H9 (cell line): ENCODE data around the gene GNAS. TPM values are rescaled to one million over a fixed set of nuclear protein-coding genes. Genes with fewer than 3 reads are reported as not detected.

Experiments
- DNase-seq: peaks from one replicate; pipeline ENCODE4 v3.0.0-alpha.2; 2017
- H2AFZ ChIP-seq: one replicate; pipeline ENCODE4 v1.6.1; 2013; ENCODE audit warnings: mild to moderate bottlenecking, low read length, control low read depth, moderate library complexity
- H2AK5ac ChIP-seq: 2 replicates; pipeline ENCODE4 v1.6.1; 2013; ENCODE audit warnings: low read length, control low read depth, mixed read lengths; ENCODE audit not compliant: insufficient read length
- H2BK120ac ChIP-seq: one replicate; pipeline ENCODE4 v1.6.1; 2013; ENCODE audit warnings: low read depth, mild to moderate bottlenecking, low read length, control low read depth, inconsistent platforms; ENCODE audit not compliant: poor library complexity, severe bottlenecking
- H2BK12ac ChIP-seq: 2 replicates; pipeline ENCODE4 v1.6.1; 2013; ENCODE audit warnings: low read length, control low read depth, mixed read lengths, low read depth; ENCODE audit not compliant: insufficient read length
- H2BK15ac ChIP-seq: 2 replicates; pipeline ENCODE4 v1.6.1; 2013; ENCODE audit warnings: low read depth, low read length, control low read depth
- H2BK20ac ChIP-seq: one replicate; pipeline ENCODE4 v1.6.1; 2013; ENCODE audit warnings: low read depth, mild to moderate bottlenecking, low read length, control low read depth, inconsistent platforms; ENCODE audit not compliant: poor library complexity, severe bottlenecking
- H2BK5ac ChIP-seq: 2 replicates; pipeline ENCODE4 v1.6.1; 2013; ENCODE audit warnings: low read length, control low read depth, mixed read lengths; ENCODE audit not compliant: insufficient read length
- H3K14ac ChIP-seq: 2 replicates; pipeline ENCODE4 v1.6.1; 2013; ENCODE audit warnings: low read length, control low read depth; ENCODE audit not compliant: insufficient read depth
- H3K18ac ChIP-seq: 2 replicates; pipeline ENCODE4 v1.6.1; 2013; ENCODE audit warnings: low read depth, mild to moderate bottlenecking, mixed read lengths, low read length, control low read depth; ENCODE audit not compliant: insufficient read length
- H3K23ac ChIP-seq: 2 replicates; pipeline ENCODE4 v1.6.1; 2013; ENCODE audit warnings: low read length, control low read depth, mixed read lengths, low read depth; ENCODE audit not compliant: insufficient read length
- H3K23me2 ChIP-seq: 2 replicates; pipeline ENCODE4 v1.6.1; 2013; ENCODE audit warnings: low read depth, mild to moderate bottlenecking, mixed read lengths, low read length, control low read depth; ENCODE audit not compliant: insufficient read length, poor library complexity, severe bottlenecking
- H3K27ac ChIP-seq: 2 replicates; pipeline ENCODE4 v1.5.1; 2013; ENCODE audit warnings: low read length, control low read depth, mixed read lengths, low read depth; ENCODE audit not compliant: insufficient read length
- H3K27me3 ChIP-seq: 2 replicates; pipeline ENCODE4 v1.6.1; 2013; ENCODE audit warnings: low read length, control low read depth, inconsistent platforms; ENCODE audit not compliant: insufficient read depth
- H3K4ac ChIP-seq: 2 replicates; pipeline ENCODE4 v1.6.1; 2013; ENCODE audit warnings: low read depth, mild to moderate bottlenecking, control low read depth, inconsistent platforms, low read length, moderate library complexity
- H3K4me1 ChIP-seq: 2 replicates; pipeline ENCODE4 v1.6.1; 2013; ENCODE audit warnings: low read length, control low read depth, inconsistent platforms; ENCODE audit not compliant: insufficient read depth
- H3K4me2 ChIP-seq: 2 replicates; pipeline ENCODE4 v1.6.1; 2013; ENCODE audit warnings: low read length, control low read depth, mixed read lengths; ENCODE audit not compliant: insufficient read length, insufficient read depth
- H3K56ac ChIP-seq: 2 replicates; pipeline ENCODE4 v1.6.1; 2013; ENCODE audit warnings: low read depth, mild to moderate bottlenecking, mixed read lengths, low read length, control low read depth; ENCODE audit not compliant: insufficient read length
- H3K79me1 ChIP-seq: 2 replicates; pipeline ENCODE4 v1.6.1; 2013; ENCODE audit warnings: low read depth, mild to moderate bottlenecking, moderate library complexity, low read length, control low read depth, inconsistent platforms; ENCODE audit not compliant: insufficient read depth, poor library complexity, severe bottlenecking
- H3K79me2 ChIP-seq: 2 replicates; pipeline ENCODE4 v1.6.1; 2013; ENCODE audit warnings: low read length, control low read depth, inconsistent platforms; ENCODE audit not compliant: insufficient read depth
- H3K9ac ChIP-seq: 2 replicates; pipeline ENCODE4 v1.6.1; 2013; ENCODE audit warnings: low read length, control low read depth, mixed read lengths; ENCODE audit not compliant: insufficient read length; ENCODE audit errors: extremely low read depth
- H3K9me3 ChIP-seq: one replicate; pipeline ENCODE4 v1.6.1; 2013; ENCODE audit warnings: low read depth, low read length, inconsistent platforms; ENCODE audit not compliant: control insufficient read depth
- H3T11ph ChIP-seq: one replicate; pipeline ENCODE4 v1.6.1; 2013; ENCODE audit warnings: mild to moderate bottlenecking, low read length, control low read depth, inconsistent platforms
- H4K20me1 ChIP-seq: one replicate; pipeline ENCODE4 v1.6.1; 2013; ENCODE audit not compliant: control insufficient read depth, insufficient read length, insufficient read depth
- H4K5ac ChIP-seq: 2 replicates; pipeline ENCODE4 v1.6.1; 2013; ENCODE audit warnings: low read depth, mild to moderate bottlenecking, mixed read lengths, low read length, control low read depth; ENCODE audit not compliant: insufficient read length
- H4K8ac ChIP-seq: replicated peaks from 2 replicates; pipeline ENCODE4 v1.6.1; 2013; ENCODE audit warnings: low read length, control low read depth, mixed read lengths, low read depth; ENCODE audit not compliant: insufficient read length
- H4K91ac ChIP-seq: 2 replicates; pipeline ENCODE4 v1.6.1; 2013; ENCODE audit warnings: low read depth, mild to moderate bottlenecking, moderate library complexity, mixed read lengths, low read length, control low read depth; ENCODE audit not compliant: insufficient read length
- H3K27ac Mint-ChIP-seq, 3 experiments: 2 replicates in 2 of 3; 3 replicates in 1 of 3; pipeline ENCODE4 v1.8.0; 2020 to 2021; ENCODE audit warnings: mixed read lengths in 3 of 3, mild to moderate bottlenecking in 1 of 3, moderate library complexity in 1 of 3
- H3K27me3 Mint-ChIP-seq: 2 replicates; pipeline ENCODE4 v1.8.0; 2021; ENCODE audit warnings: low read depth, mild to moderate bottlenecking, moderate library complexity, mixed read lengths
- H3K36me3 Mint-ChIP-seq, 3 experiments: 2 replicates in 2 of 3; 3 replicates in 1 of 3; pipeline ENCODE4 v1.8.0; 2020 to 2021; ENCODE audit warnings: low read depth in 3 of 3, mixed read lengths in 3 of 3; ENCODE audit not compliant: insufficient read depth in 1 of 3
- H3K4me1 Mint-ChIP-seq, 2 experiments: 2 replicates each; pipeline ENCODE4 v1.8.0; 2020; ENCODE audit warnings: mixed read lengths in 2 of 2
- H3K4me3 Mint-ChIP-seq, 2 experiments: 2 replicates in 1 of 2; 3 replicates in 1 of 2; pipeline ENCODE4 v1.8.0; 2020 to 2021; ENCODE audit warnings: mild to moderate bottlenecking in 2 of 2, mixed read lengths in 2 of 2, moderate library complexity in 1 of 2
- H3K9me3 Mint-ChIP-seq, 2 experiments: 2 replicates in 1 of 2; 3 replicates in 1 of 2; pipeline ENCODE4 v1.8.0; 2020; ENCODE audit warnings: mild to moderate bottlenecking in 2 of 2, mixed read lengths in 2 of 2, moderate library complexity in 1 of 2
- WGBS: extraction: QIAGEN DNeasy Blood & Tissue Kit; methylation state at CpG from one replicate; pipeline ENCODE4 v1.1.7; 2013; ENCODE audit warnings: missing lambda C conversion rate, low lambda C conversion rate, mixed read lengths; ENCODE audit not compliant: insufficient read length; ENCODE audit errors: extremely low coverage; 5-methylcytosine and 5-hydroxymethylcytosine counted together
- total RNA-seq: library from RNA; stranded (reverse); gene quantifications from 2 replicates; pipeline ENCODE4 v1.2.1, GENCODE V29; 2021
- TF ChIP-seq, protein P1 (sequence below): fragments of 200-600 bp; sonication (generic); conservative IDR thresholded peaks from 3 replicates; pipeline ENCODE4 v1.8.0; 2021; ENCODE audit warnings: antibody characterized with exemption, mild to moderate bottlenecking

Gene GNAS
- total RNA-seq, 1 experiment from 2014 or later, result 920 TPM

DNA sequence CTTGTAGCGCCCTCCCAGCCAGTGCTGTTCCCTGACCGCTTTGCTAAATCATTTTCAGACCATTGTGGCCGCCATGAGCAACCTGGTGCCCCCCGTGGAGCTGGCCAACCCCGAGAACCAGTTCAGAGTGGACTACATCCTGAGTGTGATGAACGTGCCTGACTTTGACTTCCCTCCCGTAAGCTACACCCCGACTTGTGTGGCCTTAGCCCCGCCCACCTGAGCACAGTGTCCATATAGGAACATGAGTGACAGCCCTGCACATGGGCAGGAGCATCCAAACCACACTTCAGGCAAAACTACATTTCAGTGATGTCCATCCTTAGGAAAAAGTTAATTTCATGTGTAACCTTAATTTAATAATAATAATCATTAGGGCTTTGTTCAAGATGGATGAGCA is 51.1 kb downstream of the GNAS start:
- H4K20me1 ChIP-seq, result peaks cover 2% of the 10 kb centered on the region
- H3K9ac ChIP-seq, result no peak overlapping the region
- H3K9me3 ChIP-seq, result no peaks in the 10 kb centered on the region
- no peak overlapping the region for H2BK12ac ChIP-seq
- TF ChIP-seq, protein P1, sequence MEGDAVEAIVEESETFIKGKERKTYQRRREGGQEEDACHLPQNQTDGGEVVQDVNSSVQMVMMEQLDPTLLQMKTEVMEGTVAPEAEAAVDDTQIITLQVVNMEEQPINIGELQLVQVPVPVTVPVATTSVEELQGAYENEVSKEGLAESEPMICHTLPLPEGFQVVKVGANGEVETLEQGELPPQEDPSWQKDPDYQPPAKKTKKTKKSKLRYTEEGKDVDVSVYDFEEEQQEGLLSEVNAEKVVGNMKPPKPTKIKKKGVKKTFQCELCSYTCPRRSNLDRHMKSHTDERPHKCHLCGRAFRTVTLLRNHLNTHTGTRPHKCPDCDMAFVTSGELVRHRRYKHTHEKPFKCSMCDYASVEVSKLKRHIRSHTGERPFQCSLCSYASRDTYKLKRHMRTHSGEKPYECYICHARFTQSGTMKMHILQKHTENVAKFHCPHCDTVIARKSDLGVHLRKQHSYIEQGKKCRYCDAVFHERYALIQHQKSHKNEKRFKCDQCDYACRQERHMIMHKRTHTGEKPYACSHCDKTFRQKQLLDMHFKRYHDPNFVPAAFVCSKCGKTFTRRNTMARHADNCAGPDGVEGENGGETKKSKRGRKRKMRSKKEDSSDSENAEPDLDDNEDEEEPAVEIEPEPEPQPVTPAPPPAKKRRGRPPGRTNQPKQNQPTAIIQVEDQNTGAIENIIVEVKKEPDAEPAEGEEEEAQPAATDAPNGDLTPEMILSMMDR, result no peak
- Mint-ChIP-seq H3K27me3 (no peaks in the 10 kb centered on the region), H3K4me3 (no peak overlapping the region), H3K9me3 (no peaks in the 10 kb centered on the region), H3K36me3 (peaks cover 47 to 85% (median 65%) of the 10 kb centered on the region in 3 experiments; a peak in 6 of 7 replicates), H3K4me1 (peaks cover 37 to 40% of the 10 kb centered on the region in 2 experiments), H3K27ac (peak overlapping the region in 1 of 3 experiments; percentile 88; a peak in 2 of 7 replicates)
- no peak overlapping the region for H3K18ac ChIP-seq
- no peaks in the 10 kb centered on the region for H3K23me2 ChIP-seq
- peaks cover 7% of the 10 kb centered on the region for H3K4me1 ChIP-seq
- no peak overlapping the region for H3K56ac ChIP-seq
- H3K14ac ChIP-seq, result no peak overlapping the region
- no peak overlapping the region for H4K5ac ChIP-seq
- no peak for DNase-seq
- no peak overlapping the region for H2BK120ac ChIP-seq
- no peak overlapping the region for H3T11ph ChIP-seq
- H3K4ac ChIP-seq, result no peak overlapping the region
- H2BK20ac ChIP-seq, result no peak overlapping the region
- H4K91ac ChIP-seq, result no peak overlapping the region
- H2AFZ ChIP-seq, result no peak overlapping the region
- no peak overlapping the region for H2BK15ac ChIP-seq
- WGBS, result no CpG with 5 or more reads among the region's 9 CpGs
- H3K27ac ChIP-seq, result no peak overlapping the region
- H2BK5ac ChIP-seq, result no peak overlapping the region
- H4K8ac ChIP-seq, result no peak overlapping the region
- peaks cover 13% of the 10 kb centered on the region; the same call in 1 of the 2 replicates for H3K79me2 ChIP-seq
- H3K4me2 ChIP-seq, result no peak overlapping the region
- H2AK5ac ChIP-seq, result no peak overlapping the region
- no peaks in the 10 kb centered on the region for H3K27me3 ChIP-seq
- no peaks in the 10 kb centered on the region for H3K79me1 ChIP-seq
- no peak overlapping the region for H3K23ac ChIP-seq
